CD4-positive, alpha-beta T cell treated with Interleukin-6 for 4 hours (primary cell): ENCODE data around the gene NEFH.
A peak's percentile ranks its signal among the peaks of the same experiment; 100 is the strongest.
"Not testable (repeated sequence)": the region's sequence is repeated elsewhere in the genome, so short reads cannot be mapped to it uniquely, and the experiment has no call there.

Experiments used
- DNase-seq: peaks from one replicate; pipeline ENCODE4 v3.0.0-alpha.2; 2020; ENCODE audit warnings: mixed read lengths

Gene NEFH

GRCh38 chr22:29463629-29464028 is 16.4 kb upstream of the NEFH start:
- no peak for DNase-seq

GRCh38 chr22:29464581-29464980 is 15.4 kb upstream of the NEFH start:
- DNase-seq = no peak

- DNase-seq = no peak
Measured at GRCh38 chr22:29469755-29470154, 10.3 kb upstream of the NEFH start.

GRCh38 chr22:29470159-29470855 is 9.7 kb upstream of the NEFH start:
- DNase-seq = peak; percentile 76

GRCh38 chr22:29473001-29473400 is 7.0 kb upstream of the NEFH start:
- no peak for DNase-seq

- no peak for DNase-seq
Measured at GRCh38 chr22:29475550-29475949, 4.5 kb upstream of the NEFH start.

GRCh38 chr22:29476116-29476515 is 3.9 kb upstream of the NEFH start:
- no peak for DNase-seq

GRCh38 chr22:29477723-29478318 is 2.2 kb upstream of the NEFH start:
- no peak for DNase-seq

GRCh38 chr22:29478326-29479276 is 1.4 kb upstream of the NEFH start:
- peak; percentile 7 for DNase-seq

GRCh38 chr22:29480262-29480511 is 169 bp downstream of the NEFH start:
- no peak for DNase-seq

GRCh38 chr22:29480512-29481264 is 670 bp downstream of the NEFH start:
- DNase-seq = peak; percentile 40

- no peak for DNase-seq
Measured at GRCh38 chr22:29481265-29482000, 1.4 kb downstream of the NEFH start.

GRCh38 chr22:29482253-29482652 is 2.2 kb downstream of the NEFH start:
- DNase-seq = no peak

- no peak for DNase-seq
Measured at GRCh38 chr22:29482726-29483125, 2.7 kb downstream of the NEFH start.

GRCh38 chr22:29483254-29483653 is 3.2 kb downstream of the NEFH start:
- DNase-seq = no peak

- DNase-seq = no peak
Measured at GRCh38 chr22:29484642-29485041, 4.6 kb downstream of the NEFH start.

GRCh38 chr22:29485448-29485847 is 5.4 kb downstream of the NEFH start:
- no peak for DNase-seq

- no peak for DNase-seq
Measured at GRCh38 chr22:29487426-29487986, 7.5 kb downstream of the NEFH start.

GRCh38 chr22:29489127-29489780 is 9.2 kb downstream of the NEFH start:
- not testable (repeated sequence) for DNase-seq

- no peak for DNase-seq
Measured at GRCh38 chr22:29491012-29491411, 11.0 kb downstream of the NEFH start.

GRCh38 chr22:29493636-29494035 is 13.6 kb downstream of the NEFH start:
- DNase-seq = no peak

- DNase-seq = no peak
Measured at GRCh38 chr22:29499852-29500251, 19.8 kb downstream of the NEFH start.
